ES-I3 (cell line): ENCODE results near the gene RRBP1.

ENCODE experiments used
- H3K36me3 ChIP-seq: 2 replicates; pipeline ENCODE4 v1.6.1; 2013; ENCODE audit warnings: mild to moderate bottlenecking, low read length, control low read depth, moderate library complexity; ENCODE audit not compliant: insufficient read depth
- H3K4me1 ChIP-seq: 2 replicates; pipeline ENCODE4 v1.6.1; 2013; ENCODE audit warnings: mild to moderate bottlenecking, control low read depth, low read length; ENCODE audit not compliant: insufficient read depth
- H3K9ac ChIP-seq: 2 replicates; pipeline ENCODE4 v1.6.1; 2013; ENCODE audit warnings: low read depth, mild to moderate bottlenecking, low read length, moderate library complexity
- H3K9me3 ChIP-seq: 2 replicates; pipeline ENCODE4 v1.6.1; 2013; ENCODE audit warnings: mild to moderate bottlenecking, low read length, moderate library complexity; ENCODE audit not compliant: control insufficient read depth, insufficient read depth

Gene RRBP1

DNA sequence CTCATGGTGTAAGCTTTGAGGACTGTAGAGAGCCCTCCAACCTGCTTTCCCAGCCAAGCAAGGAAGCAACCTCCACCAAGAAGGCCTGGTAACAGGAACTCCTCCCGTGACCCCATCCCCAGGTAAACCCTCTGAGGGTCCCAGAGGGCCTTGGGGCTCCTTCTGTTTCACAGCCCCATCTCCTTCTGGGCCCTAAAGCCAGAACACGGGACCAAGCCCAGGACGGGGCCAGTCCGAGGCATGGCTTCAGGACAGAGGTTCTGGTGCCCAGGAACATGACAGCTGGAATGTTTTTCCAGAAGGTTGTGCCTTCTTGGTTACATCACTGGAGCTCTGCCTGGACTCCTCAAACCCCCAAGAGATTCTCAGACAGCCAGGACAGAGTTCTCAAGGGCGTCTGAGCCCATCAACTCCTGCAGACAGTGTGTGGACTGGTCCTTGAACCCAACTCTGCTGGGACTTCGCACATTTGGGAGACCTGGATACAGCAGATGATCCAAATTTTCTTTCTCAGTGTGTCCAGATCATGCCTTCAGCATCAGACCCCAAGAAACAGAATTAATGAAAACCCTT, 43.1 kb downstream of the RRBP1 start:
- no peaks in the 10 kb centered on the region for H3K9me3 ChIP-seq
- H3K9ac ChIP-seq, result no peak overlapping the region
- H3K4me1 ChIP-seq, result no peaks in the 10 kb centered on the region
- peaks cover 8% of the 10 kb centered on the region for H3K36me3 ChIP-seq

DNA sequence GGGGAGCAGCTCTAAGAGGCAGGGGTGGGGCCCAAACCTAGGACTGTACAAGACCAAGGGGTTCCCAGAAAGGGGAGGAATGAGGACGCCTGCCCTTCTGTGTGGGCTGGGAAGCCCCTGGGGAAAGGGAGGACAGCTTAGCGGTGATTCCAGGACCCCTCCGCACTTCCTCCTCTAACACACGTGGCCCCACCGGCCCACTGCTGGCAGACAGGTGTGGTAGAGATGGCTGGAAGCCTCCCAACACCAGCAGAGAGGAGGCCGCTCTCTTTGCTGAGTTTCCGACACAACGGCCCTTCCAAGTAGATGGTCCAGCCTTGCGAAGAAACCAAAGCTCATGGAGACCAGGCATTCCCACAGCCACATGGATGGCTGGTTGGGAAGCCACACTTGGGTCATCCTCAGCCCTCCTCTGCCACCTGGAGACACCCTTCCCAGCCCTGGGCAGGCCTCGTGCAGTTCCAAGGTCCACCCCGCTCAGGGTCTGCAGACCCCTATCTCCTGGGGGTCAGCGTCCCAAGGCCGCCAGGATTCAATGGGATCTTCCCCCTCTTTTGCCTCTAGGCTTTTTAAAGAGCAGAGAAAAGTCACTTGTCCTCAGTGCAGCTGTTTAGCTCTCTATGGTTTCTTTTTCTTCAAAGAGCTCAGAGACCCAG, 43.9 kb downstream of the RRBP1 start:
- H3K9ac ChIP-seq, result no peak overlapping the region
- no peaks in the 10 kb centered on the region for H3K9me3 ChIP-seq
- H3K4me1 ChIP-seq, result no peaks in the 10 kb centered on the region
- peaks cover 14% of the 10 kb centered on the region for H3K36me3 ChIP-seq

DNA sequence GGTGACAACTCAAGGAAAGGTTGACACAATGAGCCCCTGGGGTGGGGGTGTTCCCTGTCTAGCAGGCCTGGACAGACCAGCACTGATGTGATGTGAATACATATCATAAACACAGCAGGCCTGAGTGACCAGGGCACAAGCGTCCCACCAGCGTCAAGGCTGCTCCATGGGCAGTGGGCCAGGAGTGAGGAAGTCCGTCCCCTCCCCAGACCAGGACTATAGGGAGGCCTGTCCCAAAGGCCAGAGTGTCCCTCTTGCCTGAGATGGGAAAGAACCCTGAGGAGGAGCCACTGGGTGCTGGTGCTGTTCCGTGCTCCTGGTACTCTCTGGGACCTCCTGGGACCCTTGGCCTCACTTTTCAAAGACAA, 44.6 kb downstream of the RRBP1 start:
- Histone ChIP-seq H3K36me3 (peaks cover 17% of the 10 kb centered on the region), H3K4me1 (no peaks in the 10 kb centered on the region), H3K9ac (no peak overlapping the region), H3K9me3 (no peaks in the 10 kb centered on the region)

DNA sequence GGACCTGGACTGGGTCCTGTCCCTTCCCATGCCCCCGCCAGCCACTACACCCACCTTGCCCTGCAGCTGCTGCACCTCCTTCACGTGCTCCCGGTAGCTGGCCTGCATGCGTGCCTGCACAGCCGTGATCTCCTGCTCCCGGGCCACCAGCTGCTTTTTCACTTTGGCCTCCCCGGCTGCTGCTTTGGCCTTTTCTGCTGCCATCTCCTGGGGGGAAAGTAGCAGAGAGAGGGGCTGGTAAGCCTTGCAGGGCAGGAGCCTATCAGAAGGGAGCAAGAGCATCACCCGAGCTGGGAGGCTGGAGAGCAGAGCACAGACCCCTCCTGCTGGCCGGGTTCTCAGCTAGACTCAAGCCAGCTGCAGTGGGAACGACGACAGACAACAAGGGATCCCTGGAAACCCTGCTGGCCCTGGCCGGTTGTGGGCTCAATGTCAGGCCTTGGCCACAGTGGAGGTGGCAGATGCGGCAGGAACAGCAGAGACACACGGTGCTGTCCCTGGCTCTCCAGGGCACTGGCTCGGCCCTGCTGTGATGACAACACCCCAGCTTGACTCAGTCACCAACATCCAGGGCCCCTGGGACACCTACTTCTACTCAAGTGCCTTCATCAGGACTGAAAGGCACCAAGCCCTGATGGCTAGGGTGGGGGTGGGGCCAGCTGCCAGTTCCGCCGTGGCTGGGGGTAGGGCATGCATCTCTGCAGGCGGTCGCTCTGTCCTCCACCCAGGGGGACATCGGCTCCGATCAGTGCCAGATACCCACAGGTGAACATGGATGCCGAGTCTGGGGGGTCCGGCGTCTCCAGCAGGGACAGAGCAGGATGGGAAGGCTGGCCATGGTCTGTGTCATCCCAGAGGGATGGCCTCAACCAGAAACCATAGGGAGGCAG, 45.3 kb downstream of the RRBP1 start:
- Histone ChIP-seq H3K36me3 (peaks cover 22% of the 10 kb centered on the region), H3K4me1 (no peaks in the 10 kb centered on the region), H3K9ac (no peak overlapping the region), H3K9me3 (no peaks in the 10 kb centered on the region)

DNA sequence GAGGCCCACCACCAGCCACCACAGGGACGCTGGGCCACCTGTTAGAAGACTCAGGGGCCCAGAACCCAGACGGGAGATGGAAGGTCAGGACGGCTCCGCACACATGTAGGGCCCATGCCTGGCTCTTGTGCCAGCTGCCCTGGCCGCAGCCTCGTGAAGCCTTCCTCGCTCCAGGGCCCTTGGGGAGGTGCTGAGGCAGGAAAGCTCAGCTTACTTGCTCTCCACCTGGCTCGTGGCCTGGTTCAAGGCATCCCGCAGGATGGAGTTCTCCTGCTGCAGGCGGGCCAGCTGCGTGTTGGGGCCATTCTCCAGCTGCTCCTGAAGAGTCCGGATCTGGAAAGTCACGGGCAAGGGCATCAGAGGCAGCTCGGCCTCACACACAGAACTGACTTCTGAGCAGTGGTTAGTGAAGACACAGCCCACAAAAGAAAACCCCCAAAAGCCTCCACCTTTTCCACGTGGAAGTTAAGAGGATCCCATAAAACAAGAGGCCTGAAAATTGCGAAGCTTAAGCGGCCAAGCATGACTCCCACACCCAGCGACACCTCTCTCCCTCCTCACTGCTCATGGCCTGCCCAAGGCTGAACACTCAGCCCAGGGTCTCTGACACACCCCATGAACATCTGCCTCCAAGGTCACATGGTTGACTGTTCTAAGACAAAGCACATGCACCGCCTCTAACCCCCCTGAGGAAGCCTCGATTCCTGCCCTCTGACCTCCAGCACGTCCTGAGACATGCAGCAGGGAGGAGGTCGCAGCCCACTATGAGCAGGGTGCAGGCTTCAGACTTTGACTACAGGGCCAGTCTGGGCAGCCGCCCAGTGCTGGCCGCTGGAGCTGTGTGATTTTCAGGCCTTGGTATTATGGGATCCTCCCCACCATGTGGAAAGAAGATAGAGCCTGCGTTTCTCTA, 46.5 kb downstream of the RRBP1 start:
- Histone ChIP-seq H3K9ac (no peak overlapping the region), H3K4me1 (no peaks in the 10 kb centered on the region), H3K9me3 (no peaks in the 10 kb centered on the region), H3K36me3 (peaks cover 25% of the 10 kb centered on the region)

DNA sequence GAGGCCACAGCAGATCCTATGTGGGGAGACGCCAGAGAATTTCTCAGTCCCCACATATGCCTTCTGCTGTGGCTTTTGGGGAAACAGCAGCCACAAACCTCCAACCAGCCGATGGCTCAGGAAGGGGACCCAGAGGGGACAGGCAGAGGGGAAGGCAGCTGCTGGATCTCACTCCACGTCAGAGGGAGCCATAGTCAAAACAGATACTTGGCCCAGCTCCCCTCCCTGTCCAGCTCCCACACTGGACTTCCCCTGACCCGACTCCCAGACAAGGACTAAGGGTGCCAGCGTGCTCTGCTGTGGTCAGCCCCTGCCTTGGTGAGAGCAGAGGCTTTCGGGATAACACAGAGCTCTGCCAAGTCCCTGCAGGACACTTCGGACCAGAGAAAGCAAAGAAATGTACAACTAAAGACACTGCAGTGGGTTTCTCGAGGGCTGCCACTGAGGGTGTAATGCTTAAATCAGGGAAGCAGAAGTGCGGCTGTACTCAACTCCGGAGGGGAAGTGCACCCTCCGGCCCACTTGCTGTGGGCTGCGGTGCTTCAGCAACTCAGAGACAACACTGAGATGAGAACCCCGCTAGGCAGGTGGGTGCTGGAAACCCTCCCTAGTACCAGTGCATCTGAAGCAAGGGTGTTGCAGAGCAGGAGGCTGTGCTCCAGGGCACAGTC, 47.2 kb downstream of the RRBP1 start:
- peaks cover 25% of the 10 kb centered on the region for H3K36me3 ChIP-seq
- no peaks in the 10 kb centered on the region for H3K4me1 ChIP-seq
- H3K9me3 ChIP-seq, result no peaks in the 10 kb centered on the region
- no peak overlapping the region for H3K9ac ChIP-seq

DNA sequence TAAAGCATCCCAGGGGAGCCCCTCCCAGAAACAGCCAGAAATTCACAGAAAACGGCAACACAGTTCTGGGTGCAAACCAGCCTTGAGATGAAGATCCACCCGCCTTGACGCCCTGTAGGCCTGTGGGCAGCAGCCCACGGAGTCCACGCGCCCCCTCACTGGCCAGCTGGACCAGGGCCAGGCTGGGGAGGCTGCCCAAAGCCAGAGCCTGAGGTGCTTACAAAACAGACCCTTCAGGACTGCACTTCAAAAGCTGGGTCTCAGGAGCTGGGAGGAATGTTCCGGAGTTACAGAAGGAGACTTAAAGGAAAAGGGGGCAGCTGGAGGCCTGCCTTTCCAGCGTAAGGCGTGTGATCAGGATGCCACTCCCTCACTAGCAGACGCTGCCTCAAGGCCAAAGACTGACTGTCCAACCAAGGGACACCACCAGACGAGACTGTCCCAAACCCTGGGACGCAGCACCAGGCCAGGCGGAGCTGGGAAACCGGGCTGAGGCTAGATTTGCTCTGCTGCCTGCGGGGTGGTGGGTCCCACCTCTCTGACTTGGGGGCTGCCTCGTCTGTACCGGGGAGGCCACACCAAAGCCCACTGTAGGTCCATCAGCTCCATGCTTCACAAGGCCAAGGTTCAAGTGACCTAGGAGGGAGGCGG, 48.1 kb downstream of the RRBP1 start:
- Histone ChIP-seq H3K4me1 (no peaks in the 10 kb centered on the region), H3K9me3 (no peaks in the 10 kb centered on the region), H3K9ac (no peak overlapping the region), H3K36me3 (peaks cover 25% of the 10 kb centered on the region)

DNA sequence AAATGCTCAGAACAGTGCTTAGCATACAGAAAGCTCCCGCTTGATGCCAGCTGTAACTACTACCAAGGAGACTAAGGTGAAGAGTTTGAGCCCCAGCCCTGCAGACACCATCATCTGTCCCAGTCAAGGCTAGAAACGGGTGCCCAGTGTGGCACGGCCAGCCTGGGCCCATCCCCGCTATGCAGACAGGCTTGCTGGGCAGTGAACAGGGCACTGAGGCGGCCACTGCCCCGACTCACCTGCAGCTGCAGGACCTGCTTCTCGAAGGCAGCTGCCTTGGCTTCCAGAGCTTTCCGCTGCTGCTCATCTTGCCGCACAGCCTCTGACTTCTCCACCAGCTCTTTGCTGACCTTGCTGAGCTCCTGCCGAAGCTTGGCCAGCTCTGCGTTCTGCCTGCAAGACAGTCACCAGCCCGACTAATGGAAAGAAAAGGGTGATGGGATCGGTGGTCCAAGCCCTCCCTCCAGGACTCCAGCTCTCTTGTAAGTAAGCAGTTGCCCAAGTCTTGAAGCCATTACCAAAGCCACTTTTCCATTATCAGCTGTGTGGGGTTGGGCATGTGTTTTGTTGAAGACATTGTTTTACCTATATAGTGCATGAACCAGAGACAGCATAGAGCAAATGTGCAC, 48.7 kb downstream of the RRBP1 start:
- Histone ChIP-seq H3K9ac (no peak overlapping the region), H3K9me3 (no peaks in the 10 kb centered on the region), H3K4me1 (no peaks in the 10 kb centered on the region), H3K36me3 (peaks cover 25% of the 10 kb centered on the region)

DNA sequence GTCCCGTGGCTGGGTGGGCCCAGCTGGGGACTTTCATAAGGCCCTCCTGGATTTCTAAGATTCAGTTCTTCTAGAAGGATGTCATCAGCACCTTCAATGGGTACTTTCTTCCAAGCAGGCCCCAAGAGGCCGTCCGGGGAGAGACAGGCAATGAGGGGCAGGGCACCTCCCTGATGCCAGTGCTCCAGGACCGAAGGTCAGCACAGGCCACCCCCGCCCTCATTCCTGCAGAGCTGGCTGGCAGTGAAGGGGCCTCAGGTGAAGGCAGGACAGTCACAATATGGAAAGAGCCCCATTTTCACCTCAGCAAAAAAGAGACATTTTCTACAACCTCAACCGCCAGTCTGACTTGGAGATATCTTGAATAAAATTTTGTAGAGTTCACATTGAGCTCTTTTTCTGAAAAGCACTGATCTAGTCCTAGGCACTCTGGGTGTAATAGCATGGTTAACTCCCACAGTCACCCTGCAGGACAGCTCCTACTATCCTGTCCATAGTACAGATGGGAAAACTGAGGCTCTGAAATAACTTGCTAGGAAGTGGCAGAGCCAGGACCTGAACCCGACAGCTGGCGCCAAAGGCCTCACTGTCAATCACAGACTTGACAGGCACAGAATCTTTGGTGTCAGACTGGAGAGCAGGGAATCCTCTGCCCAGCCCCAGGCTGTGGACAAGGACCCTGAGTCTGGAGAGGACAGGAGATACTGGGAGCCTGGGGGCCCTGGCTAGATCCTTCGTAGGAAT, 50.3 kb downstream of the RRBP1 start:
- H3K4me1 ChIP-seq, result no peaks in the 10 kb centered on the region
- peaks cover 28% of the 10 kb centered on the region for H3K36me3 ChIP-seq
- H3K9me3 ChIP-seq, result no peaks in the 10 kb centered on the region
- H3K9ac ChIP-seq, result no peak overlapping the region

DNA sequence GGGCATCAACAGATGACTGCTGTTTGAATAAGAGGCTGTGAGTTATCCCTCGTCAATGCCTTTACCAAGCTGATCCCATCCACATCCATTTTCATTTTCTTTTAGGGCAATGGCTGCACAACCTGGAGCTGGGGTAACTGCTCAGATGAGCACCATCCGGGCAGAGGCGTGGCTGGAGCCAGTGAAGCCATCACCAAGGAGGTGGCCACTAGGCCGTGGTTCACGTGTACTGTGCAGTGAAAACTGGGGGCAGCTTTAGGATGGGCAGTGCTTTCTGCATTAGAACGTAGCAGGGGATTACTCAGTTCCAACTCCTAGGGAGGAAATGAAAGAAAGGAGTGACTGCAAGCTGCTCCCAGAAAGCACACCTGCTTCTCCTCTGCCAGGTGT, 51.2 kb downstream of the RRBP1 start:
- Histone ChIP-seq H3K36me3 (peaks cover 25% of the 10 kb centered on the region), H3K4me1 (no peaks in the 10 kb centered on the region), H3K9me3 (no peaks in the 10 kb centered on the region), H3K9ac (no peak overlapping the region)

DNA sequence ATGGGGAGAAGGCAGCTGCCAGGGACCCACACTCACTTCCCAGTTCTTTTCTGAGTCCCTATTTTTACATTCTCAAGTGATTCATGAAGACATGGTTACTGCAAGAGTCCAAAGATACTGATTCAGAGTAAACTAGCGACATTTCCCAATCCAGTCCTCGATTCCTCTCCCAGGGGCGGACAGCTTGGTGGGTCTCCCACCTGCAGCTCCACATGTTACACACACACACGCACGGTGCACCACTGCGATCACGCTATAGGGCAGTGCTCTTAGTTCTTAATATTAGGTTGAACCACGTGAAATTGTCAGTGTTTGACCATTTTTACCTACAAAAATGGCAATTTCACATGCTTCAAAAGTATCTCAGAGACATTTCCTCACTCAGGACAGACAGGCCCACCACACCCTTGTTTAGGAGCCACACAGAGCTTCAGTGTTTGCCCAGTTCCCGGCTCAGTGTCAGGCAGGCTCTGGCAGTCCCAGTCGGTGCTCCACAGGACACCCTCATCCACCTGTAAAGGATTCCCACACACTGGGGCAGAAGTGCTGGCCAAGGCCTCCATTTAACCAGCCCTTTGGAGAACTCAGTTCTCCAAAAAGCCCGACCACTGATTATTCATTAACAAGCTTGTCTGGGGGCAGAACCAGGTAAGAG, 51.8 kb downstream of the RRBP1 start:
- Histone ChIP-seq H3K36me3 (peaks cover 23% of the 10 kb centered on the region), H3K9ac (no peak overlapping the region), H3K9me3 (no peaks in the 10 kb centered on the region), H3K4me1 (no peaks in the 10 kb centered on the region)

DNA sequence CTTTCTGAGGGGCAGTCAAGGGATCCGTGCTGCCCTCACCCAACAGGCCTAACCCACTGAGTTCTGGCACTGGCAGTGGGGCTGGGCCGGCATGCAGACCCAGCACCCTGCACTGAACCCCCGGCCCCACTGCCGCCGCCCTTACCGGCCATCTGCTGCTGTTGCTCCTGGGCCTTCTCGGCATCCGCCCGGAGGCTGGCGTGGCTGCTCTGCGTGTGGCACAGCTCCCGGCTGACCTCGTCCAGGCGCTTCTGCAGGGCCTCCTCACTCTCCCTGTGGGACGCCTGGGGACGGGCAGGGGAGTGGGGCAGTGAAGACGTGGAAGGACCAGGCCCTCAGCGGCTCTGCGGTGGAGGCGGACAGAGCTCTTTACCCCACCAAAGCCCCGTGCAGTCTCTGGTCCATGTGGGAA, 52.4 kb downstream of the RRBP1 start:
- Histone ChIP-seq H3K4me1 (no peaks in the 10 kb centered on the region), H3K9ac (no peak overlapping the region), H3K9me3 (no peaks in the 10 kb centered on the region), H3K36me3 (peaks cover 23% of the 10 kb centered on the region)
